ENCODE data around the gene TMEM120B. TPM values are rescaled to one million over a fixed set of nuclear protein-coding genes. Genes with fewer than 3 reads are reported as not detected.
"Not testable (repeated sequence)": the region's sequence is repeated elsewhere in the genome, so short reads cannot be mapped to it uniquely, and the experiment has no call there.

The TMEM120B gene
- total and polyA plus RNA-seq, 2 experiments from 2014 or later = 4.7 to 10.7 TPM

DNA sequence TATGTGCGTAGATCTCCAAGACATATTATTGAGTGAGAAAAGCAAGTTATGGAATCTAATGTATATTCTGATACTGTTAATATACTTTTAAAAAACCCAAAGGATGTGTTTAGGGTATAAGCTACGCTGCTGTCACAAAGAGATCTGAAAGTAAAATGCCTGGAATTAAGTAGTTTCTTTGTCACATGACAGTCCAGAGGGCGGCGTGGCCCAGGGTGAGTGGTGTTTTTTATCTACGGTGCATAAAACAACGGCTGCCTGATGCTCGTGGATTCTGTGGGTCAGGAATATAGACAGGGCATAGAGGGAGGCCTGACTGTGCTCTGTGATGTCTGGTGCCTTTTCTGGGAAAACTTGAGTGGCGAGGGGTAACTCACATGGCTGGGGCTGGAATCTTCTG, 21.3 kb downstream of the TMEM120B start:
- H3K9ac ChIP-seq = no peak overlapping the region
- H3F3A ChIP-seq (ENCODE audit: insufficient read depth) = no peaks in the 10 kb centered on the region
- H3K9me2 ChIP-seq (ENCODE audit: insufficient read depth) = no peaks in the 10 kb centered on the region
- no peak for TF ChIP-seq EZH2phosphoT487 (IDR thresholded peaks at IDR 0.05; ENCODE audit: insufficient read depth, low read depth)
- no peak for TF ChIP-seq EZH2 (IDR thresholded peaks at IDR 0.05; ENCODE audit: insufficient read depth, poor library complexity, severe bottlenecking)
- WGBS, 2 experiments (ENCODE audit: low coverage in 1 of 2, low lambda C conversion rate in 2 of 2, missing lambda C conversion rate in 2 of 2) = 93 to 97% methylated on average over 8 of the region's 8 CpGs
- H3K36me3 ChIP-seq (ENCODE audit: low read depth) = no peaks in the 10 kb centered on the region
- no peak overlapping the region for H3K27ac ChIP-seq
- H3K27me3 ChIP-seq (replicated peaks; ENCODE audit: insufficient read depth) = no peaks in the 10 kb centered on the region
- no peak overlapping the region for H2AFZ ChIP-seq
- no peaks in the 10 kb centered on the region for H3K4me1 ChIP-seq (ENCODE audit: insufficient read depth)
- DNase-seq = no peak
- H4K20me1 ChIP-seq (ENCODE audit: insufficient read depth) = no peaks in the 10 kb centered on the region
- H3K4me3 ChIP-seq = no peak overlapping the region
- no peaks in the 10 kb centered on the region for H3K9me3 ChIP-seq (ENCODE audit: low read depth)
- H3K4me2 ChIP-seq (ENCODE audit: unreplicated experiment) = no peak overlapping the region
- peaks cover 8% of the 10 kb centered on the region; the same call in 1 of the 2 replicates for H3K79me2 ChIP-seq (ENCODE audit: insufficient read depth)
- in situ Hi-C loops (cut with MboI) = no loop called here

DNA sequence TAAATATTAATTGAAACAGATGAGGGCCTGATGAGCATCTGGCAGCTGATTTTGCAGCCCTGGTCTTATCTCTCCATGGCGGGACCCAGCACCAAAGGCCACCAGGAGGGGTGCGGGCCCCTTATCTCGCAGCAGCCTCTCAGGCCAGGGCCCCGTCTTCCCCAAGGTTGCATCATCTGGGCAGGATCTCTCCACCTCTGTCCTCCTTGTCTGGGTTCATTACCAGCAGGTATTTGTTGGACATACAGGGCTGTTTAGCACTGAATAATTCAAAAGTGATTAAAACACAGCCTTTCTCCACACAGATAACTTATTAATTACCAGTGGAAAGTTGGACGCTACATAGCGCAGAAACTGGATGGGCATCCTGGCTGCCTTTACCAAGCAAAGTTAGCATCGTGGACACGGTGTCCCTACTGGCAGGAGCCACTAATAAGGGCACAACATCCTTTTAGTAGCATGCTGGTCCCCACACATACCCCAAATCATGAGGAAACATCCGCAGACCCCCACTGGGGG, 25.8 kb downstream of the TMEM120B start:
- Histone ChIP-seq H3K9ac (no peak overlapping the region), H3F3A (ENCODE audit: insufficient read depth) (no peaks in the 10 kb centered on the region), H3K9me2 (ENCODE audit: insufficient read depth) (no peaks in the 10 kb centered on the region), H3K4me2 (ENCODE audit: unreplicated experiment) (no peak overlapping the region), H3K36me3 (ENCODE audit: low read depth) (no peaks in the 10 kb centered on the region), H3K79me2 (ENCODE audit: insufficient read depth) (peaks cover 8% of the 10 kb centered on the region; the same call in 1 of the 2 replicates), H3K4me3 (no peak overlapping the region), H3K4me1 (ENCODE audit: insufficient read depth) (no peaks in the 10 kb centered on the region), H3K27ac (no peak overlapping the region), H3K27me3 (replicated peaks; ENCODE audit: insufficient read depth) (no peaks in the 10 kb centered on the region), H2AFZ (no peak overlapping the region), H3K9me3 (ENCODE audit: low read depth) (no peaks in the 10 kb centered on the region), H4K20me1 (ENCODE audit: insufficient read depth) (no peaks in the 10 kb centered on the region)
- WGBS, 2 experiments (ENCODE audit: low coverage in 1 of 2, low lambda C conversion rate in 2 of 2, missing lambda C conversion rate in 2 of 2) = 91% methylated on average over 9 of the region's 9 CpGs
- TF ChIP-seq EZH2phosphoT487 (IDR thresholded peaks at IDR 0.05; ENCODE audit: insufficient read depth, low read depth) = no peak
- TF ChIP-seq EZH2 (IDR thresholded peaks at IDR 0.05; ENCODE audit: insufficient read depth, poor library complexity, severe bottlenecking) = no peak
- in situ Hi-C loops (cut with MboI) = no loop called here
- DNase-seq = no peak

DNA sequence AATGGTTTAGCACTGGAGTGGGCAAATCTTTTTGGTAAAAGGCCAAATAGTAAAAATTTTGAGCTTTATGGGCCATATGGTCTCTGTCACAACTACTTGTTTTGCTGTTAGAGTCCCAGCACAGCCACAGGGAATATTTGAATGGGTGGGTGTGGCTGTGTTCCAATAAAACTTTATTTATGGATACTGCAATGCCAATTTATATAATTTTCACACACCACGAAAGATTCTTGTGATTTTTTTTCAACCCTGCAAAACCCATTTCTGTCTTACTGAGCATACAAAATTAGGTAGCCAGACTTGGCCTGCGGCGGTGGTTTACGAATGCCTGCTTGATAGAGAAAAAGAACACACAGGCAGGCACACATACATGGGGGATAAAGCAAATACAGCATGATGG, 28.3 kb downstream of the TMEM120B start:
- in situ Hi-C loops (cut with MboI) = no loop called here
- Histone ChIP-seq H2AFZ (no peak overlapping the region), H3K27me3 (replicated peaks; ENCODE audit: insufficient read depth) (no peaks in the 10 kb centered on the region), H3K9ac (no peak overlapping the region), H3K79me2 (ENCODE audit: insufficient read depth) (peaks cover 8% of the 10 kb centered on the region; the same call in 1 of the 2 replicates), H3K36me3 (ENCODE audit: low read depth) (no peaks in the 10 kb centered on the region), H3K4me1 (ENCODE audit: insufficient read depth) (no peaks in the 10 kb centered on the region), H3K9me2 (ENCODE audit: insufficient read depth) (no peaks in the 10 kb centered on the region), H3K27ac (no peak overlapping the region), H3K4me2 (ENCODE audit: unreplicated experiment) (no peak overlapping the region), H3K4me3 (no peak overlapping the region), H3F3A (ENCODE audit: insufficient read depth) (no peaks in the 10 kb centered on the region), H3K9me3 (ENCODE audit: low read depth) (no peaks in the 10 kb centered on the region), H4K20me1 (ENCODE audit: insufficient read depth) (no peaks in the 10 kb centered on the region)
- DNase-seq = no peak
- no peak for TF ChIP-seq EZH2 (IDR thresholded peaks at IDR 0.05; ENCODE audit: insufficient read depth, poor library complexity, severe bottlenecking)
- no peak for TF ChIP-seq EZH2phosphoT487 (IDR thresholded peaks at IDR 0.05; ENCODE audit: insufficient read depth, low read depth)
- WGBS, 2 experiments (ENCODE audit: low coverage in 1 of 2, low lambda C conversion rate in 2 of 2, missing lambda C conversion rate in 2 of 2) = 85 to 92% methylated on average over 4 of the region's 4 CpGs

DNA sequence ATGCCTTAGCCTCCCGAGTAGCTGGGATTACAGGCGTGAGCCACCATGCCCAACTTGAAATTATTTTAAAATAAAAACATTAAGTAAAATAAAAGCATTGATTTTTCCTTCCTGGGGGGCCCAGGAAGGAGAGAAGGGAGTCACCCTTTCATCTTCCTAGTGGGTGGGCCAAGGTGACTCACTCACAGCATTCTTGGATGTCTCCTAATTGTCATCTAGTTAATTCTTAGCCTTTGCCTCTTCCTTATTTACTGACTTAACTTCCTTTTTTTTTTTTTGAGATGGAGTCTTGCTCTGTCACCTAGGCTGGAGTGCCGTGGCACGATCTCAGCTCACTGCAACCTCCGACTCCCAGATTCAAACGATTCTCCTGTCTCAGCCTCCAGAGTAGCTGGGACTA, 29.2 kb downstream of the TMEM120B start:
- 96 to 97% methylated on average over 6 of the region's 6 CpGs for WGBS, 2 experiments (ENCODE audit: low coverage in 1 of 2, low lambda C conversion rate in 2 of 2, missing lambda C conversion rate in 2 of 2)
- Histone ChIP-seq H3K36me3 (ENCODE audit: low read depth) (no peaks in the 10 kb centered on the region), H3K9ac (no peak overlapping the region), H3K27me3 (replicated peaks; ENCODE audit: insufficient read depth) (no peaks in the 10 kb centered on the region), H3K4me2 (ENCODE audit: unreplicated experiment) (no peak overlapping the region), H3K4me1 (ENCODE audit: insufficient read depth) (no peaks in the 10 kb centered on the region), H4K20me1 (ENCODE audit: insufficient read depth) (no peaks in the 10 kb centered on the region), H3F3A (ENCODE audit: insufficient read depth) (no peaks in the 10 kb centered on the region), H3K27ac (no peak overlapping the region), H3K9me3 (ENCODE audit: low read depth) (no peaks in the 10 kb centered on the region), H2AFZ (no peak overlapping the region), H3K9me2 (ENCODE audit: insufficient read depth) (no peaks in the 10 kb centered on the region), H3K4me3 (no peak overlapping the region), H3K79me2 (ENCODE audit: insufficient read depth) (peaks cover 8% of the 10 kb centered on the region; the same call in 1 of the 2 replicates)
- TF ChIP-seq EZH2 (IDR thresholded peaks at IDR 0.05; ENCODE audit: insufficient read depth, poor library complexity, severe bottlenecking) (no peak), EZH2phosphoT487 (IDR thresholded peaks at IDR 0.05; ENCODE audit: insufficient read depth, low read depth) (no peak)
- in situ Hi-C loops (cut with MboI) = no loop called here
- no peak for DNase-seq

- H3K4me2 ChIP-seq (ENCODE audit: unreplicated experiment); H3K9me3 ChIP-seq (ENCODE audit: low read depth); DNase-seq; in situ Hi-C loops (cut with MboI); H3K9me2 ChIP-seq (ENCODE audit: insufficient read depth); H3K27ac ChIP-seq; H2AFZ ChIP-seq; H3K36me3 ChIP-seq (ENCODE audit: low read depth); H4K20me1 ChIP-seq (ENCODE audit: insufficient read depth); H3K27me3 ChIP-seq (replicated peaks; ENCODE audit: insufficient read depth); H3K79me2 ChIP-seq (ENCODE audit: insufficient read depth); H3K9ac ChIP-seq; H3K4me3 ChIP-seq: not testable (repeated sequence)
- Histone ChIP-seq H3F3A (ENCODE audit: insufficient read depth) (peaks cover 13% of the 10 kb centered on the region; the same call in 1 of the 2 replicates), H3K4me1 (ENCODE audit: insufficient read depth) (peaks cover 12% of the 10 kb centered on the region)
- 98 to 99% methylated on average over 5 of the region's 5 CpGs for WGBS, 2 experiments (ENCODE audit: low coverage in 1 of 2, low lambda C conversion rate in 2 of 2, missing lambda C conversion rate in 2 of 2)
Measured at GRCh38 chr12:121745545-121745944, 33.0 kb downstream of the TMEM120B start.
